Motor neuron (in vitro differentiated cells): Measurements from ENCODE around the gene SGSH. TPM values are rescaled to one million over a fixed set of nuclear protein-coding genes. Genes with fewer than 3 reads are reported as not detected.
"Not testable (repeated sequence)": the region's sequence is repeated elsewhere in the genome, so short reads cannot be mapped to it uniquely, and the experiment has no call there.

Experiments used
- ATAC-seq, 8 experiments: fragments of 200-7000 bp; cut with Tn5 transposase; replicated peaks in 6 of 8; 2 replicates each; pipeline ENCODE4 v1.8.0; 2021; ENCODE audit warnings: mild to moderate bottlenecking in 8 of 8, moderate library complexity in 8 of 8
- H3K27ac ChIP-seq, 2 donors: fragments of 250-450 bp; sonication (Bioruptor Pico); 2 replicates each; pipeline ENCODE4 v1.9.0; 2021; ENCODE audit warnings: antibody characterized with exemption in 2 of 2, mild to moderate bottlenecking in 2 of 2, moderate library complexity in 1 of 2
- H3K4me1 ChIP-seq, 2 donors: fragments of 250-450 bp; sonication (Bioruptor Pico); replicated peaks in 1 of 2; 2 replicates each; pipeline ENCODE4 v1.6.1; 2021; ENCODE audit warnings: antibody characterized with exemption in 2 of 2, mild to moderate bottlenecking in 2 of 2, moderate library complexity in 1 of 2
- H3K4me3 ChIP-seq, 5 donors: fragments of 250-450 bp; sonication (Bioruptor Pico); 2 replicates each; pipeline ENCODE4 v1.9.0; 2021; ENCODE audit warnings: antibody characterized with exemption in 5 of 5, mild to moderate bottlenecking in 5 of 5, moderate library complexity in 4 of 5
- WGBS, 10 experiments: fragments of 450-650 bp; shearing (Covaris generic); methylation state at CpG; one replicate each; pipeline ENCODE4 v1.0.0; 2022; 5-methylcytosine and 5-hydroxymethylcytosine counted together
- in situ Hi-C, 9 experiments: fragments of 400-800 bp; cut with MboI; loops; one replicate each; pipeline ENCODE4 v1.15.0; 2021; ENCODE audit warnings: low sequenced_read_pairs in 9 of 9, low pct_unique_long_range_greater_than_20kb in 2 of 9; ENCODE audit not compliant: unreplicated experiment in 9 of 9
- total RNA-seq, 8 experiments: library from RNA; unstranded; fragments of 300-600 nt; gene quantifications; 2 replicates each; pipeline versions ENCODE4 v1.2.3 to v1.2.4, GENCODE V29; 2022

SGSH gene
- total RNA-seq, 8 experiments from 2014 or later, result 5.5 to 56.6 (median 11.2) TPM

GRCh38 chr17:80260791-80261158, 40.6 kb upstream of the SGSH start, which contains the start of gene RNF213:
Gene RNF213, plus strand, starts transcription at chr17:80260852. Its CDS starts 2,830 bp downstream, at chr17:80263682.
- Histone ChIP-seq H3K4me3 (peak within 1 kb of the TSS; percentile 43 to 83 (median 68)), H3K27ac (peak within 1 kb of the TSS; percentile 86 to 87), H3K4me1 (peaks cover 29 to 31% of the 10 kb centered on the region in 2 donors)
- no CpG with 5 or more reads among the region's 54 CpGs for WGBS, 10 experiments
- ATAC-seq, result peak; percentile 7 to 68 (median 42)
- in situ Hi-C loops, result no loop called here

GRCh38 chr17:80260069-80260535, 40.0 kb upstream of the SGSH start:
- Histone ChIP-seq H3K27ac (peak overlapping the region; percentile 84 to 86), H3K4me1 (peaks cover 29 to 31% of the 10 kb centered on the region in 2 donors), H3K4me3 (peak overlapping the region; percentile 34 to 77 (median 64))
- ATAC-seq, result peak; percentile 48 to 87 (median 86)
- in situ Hi-C loops, result no loop called here
- WGBS, 10 experiments, result 3 to 14% methylated on average over 6 to 7 of the region's 63 CpGs; no CpG with 5 or more reads in 8 of the 10 experiments

- in situ Hi-C loops, result no loop called here
- Histone ChIP-seq H3K4me1 (peaks cover 29 to 31% of the 10 kb centered on the region in 2 donors), H3K4me3 (peak overlapping the region; percentile 34 to 77 (median 64)), H3K27ac (peak overlapping the region; percentile 84 to 86)
- WGBS, 10 experiments, result 32 to 100% (median 73%) methylated on average over 2 to 12 of the region's 18 CpGs; no CpG with 5 or more reads in 1 of the 10 experiments
- ATAC-seq, result no peak
These were observed 39.4 kb upstream of the SGSH start for GRCh38 chr17:80259457-80260068.

- H3K4me3 ChIP-seq, H3K27ac ChIP-seq, in situ Hi-C loops, ATAC-seq: not testable (repeated sequence)
- peaks cover 21% of the 10 kb centered on the region in 2 donors for H3K4me1 ChIP-seq
- WGBS, 10 experiments, result 64 to 100% (median 80%) methylated on average over 1 to 2 of the region's 2 CpGs; no CpG with 5 or more reads in 5 of the 10 experiments
These were observed 38.2 kb upstream of the SGSH start for GRCh38 chr17:80258296-80258695.

GRCh38 chr17:80257716-80258213, 37.6 kb upstream of the SGSH start:
- in situ Hi-C loops, result no loop called here
- Histone ChIP-seq H3K4me1 (peaks cover 16% of the 10 kb centered on the region in 2 donors), H3K27ac (no peak overlapping the region), H3K4me3 (no peak overlapping the region)
- WGBS, 10 experiments, result 51 to 100% (median 75%) methylated on average over 1 to 5 of the region's 14 CpGs; no CpG with 5 or more reads in 3 of the 10 experiments
- peak in 2 of 8 experiments; percentile 1 to 9 for ATAC-seq

GRCh38 chr17:80256034-80256350, 35.9 kb upstream of the SGSH start:
- WGBS, 10 experiments, result 90 to 100% (median 96%) methylated on average over 1 to 4 of the region's 5 CpGs; no CpG with 5 or more reads in 2 of the 10 experiments
- in situ Hi-C loops, result no loop called here
- Histone ChIP-seq H3K27ac (no peak overlapping the region), H3K4me3 (no peak overlapping the region), H3K4me1 (peaks cover 4 to 6% of the 10 kb centered on the region in 2 donors)
- ATAC-seq, result no peak

- WGBS, 10 experiments, result 44 to 94% (median 77%) methylated on average over 1 to 13 of the region's 13 CpGs
- Histone ChIP-seq H3K4me1 (peaks cover 4 to 6% of the 10 kb centered on the region in 2 donors), H3K4me3 (no peak overlapping the region), H3K27ac (peak overlapping the region in 1 of 2 donors; percentile 26)
- peak in 5 of 8 experiments; percentile 31 to 83 (median 55) for ATAC-seq
- in situ Hi-C loops, result no loop called here
These were observed 34.5 kb upstream of the SGSH start for GRCh38 chr17:80254396-80255251.

- no peak for ATAC-seq
- in situ Hi-C loops, result no loop called here
These were observed 33.7 kb upstream of the SGSH start for GRCh38 chr17:80253631-80254395.

GRCh38 chr17:80252871-80253270, 32.7 kb upstream of the SGSH start:
- ATAC-seq, result peak in 5 of 8 experiments; percentile 42 to 59 (median 48)
- no peak overlapping the region for H3K27ac ChIP-seq
- H3K4me1 ChIP-seq, result peaks cover under 1 to 4% of the 10 kb centered on the region in 2 donors
- no peak overlapping the region for H3K4me3 ChIP-seq
- 18 to 80% (median 57%) methylated on average over 2 to 5 of the region's 13 CpGs; no CpG with 5 or more reads in 5 of the 10 experiments for WGBS, 10 experiments
- in situ Hi-C loops, result no loop called here

More at GRCh38 chr17:80253631-80254395, 33.7 kb upstream of the SGSH start:
- Histone ChIP-seq H3K4me1 (peaks cover 4 to 6% of the 10 kb centered on the region in 2 donors), H3K4me3 (no peak overlapping the region), H3K27ac (no peak overlapping the region)
- WGBS, 10 experiments, result 40 to 100% (median 91%) methylated on average over 1 to 13 of the region's 21 CpGs

- ATAC-seq, result no peak
- Histone ChIP-seq H3K4me3 (no peak overlapping the region), H3K27ac (no peak overlapping the region), H3K4me1 (peaks cover 0 to 4% of the 10 kb centered on the region in 2 donors)
- in situ Hi-C loops, result no loop called here
- 40 to 100% (median 93%) methylated on average over 1 to 8 of the region's 11 CpGs; no CpG with 5 or more reads in 5 of the 10 experiments for WGBS, 10 experiments
These were observed 31.8 kb upstream of the SGSH start for GRCh38 chr17:80251966-80252365.

- WGBS, 10 experiments, result 75 to 100% (median 98%) methylated on average over 3 to 6 of the region's 26 CpGs; no CpG with 5 or more reads in 7 of the 10 experiments
- Histone ChIP-seq H3K27ac (no peak overlapping the region), H3K4me3 (no peak overlapping the region), H3K4me1 (no peaks in the 10 kb centered on the region)
- ATAC-seq, result peak in 2 of 8 experiments; percentile 39 to 44
- in situ Hi-C loops, result no loop called here
These were observed 29.0 kb upstream of the SGSH start for GRCh38 chr17:80248894-80249710.
